WI38 (cell line): ENCODE results near the gene VWA1.
"Not testable (repeated sequence)": the region's sequence is repeated elsewhere in the genome, so short reads cannot be mapped to it uniquely, and the experiment has no call there.

Experiments
- H3K4me3 ChIP-seq: 2 replicates; pipeline ENCODE4 v1.5.1; 2011; ENCODE audit warnings: low read depth, mild to moderate bottlenecking, control low read depth, low read length
- CTCF ChIP-seq: IDR thresholded peaks from 2 replicates; pipeline ENCODE4 v1.5.1; 2012; ENCODE audit warnings: low read depth, mild to moderate bottlenecking, control low read depth, low read length

VWA1 gene

GRCh38 chr1:1479547-1480487, 44.3 kb downstream of the VWA1 start:
- TF ChIP-seq CTCF: no peak
- no peak overlapping the region for H3K4me3 ChIP-seq

- H3K4me3 ChIP-seq: not testable (repeated sequence)
These were observed 45.0 kb downstream of the VWA1 start for GRCh38 chr1:1480488-1480867.

GRCh38 chr1:1481811-1482210, 46.3 kb downstream of the VWA1 start:
- not testable (repeated sequence) for H3K4me3 ChIP-seq

GRCh38 chr1:1482856-1483255, 47.4 kb downstream of the VWA1 start:
- TF ChIP-seq CTCF: no peak
- no peak overlapping the region for H3K4me3 ChIP-seq

GRCh38 chr1:1483714-1484113, 48.2 kb downstream of the VWA1 start:
- H3K4me3 ChIP-seq: no peak overlapping the region
- TF ChIP-seq CTCF: no peak

- not testable (repeated sequence) for H3K4me3 ChIP-seq
These were observed 49.7 kb downstream of the VWA1 start for GRCh38 chr1:1484976-1485750.

GRCh38 chr1:1485755-1486317, 50.3 kb downstream of the VWA1 start:
- H3K4me3 ChIP-seq: not testable (repeated sequence)

GRCh38 chr1:1487701-1488100, 52.2 kb downstream of the VWA1 start:
- TF ChIP-seq CTCF: no peak
- no peak overlapping the region for H3K4me3 ChIP-seq

- no peak for TF ChIP-seq CTCF
- no peak overlapping the region for H3K4me3 ChIP-seq
These were observed 53.7 kb downstream of the VWA1 start for GRCh38 chr1:1489231-1489630.
